Caco-2 (cell line): ENCODE measurements around the gene KLB. TPM values are rescaled to one million over a fixed set of nuclear protein-coding genes. Genes with fewer than 3 reads are reported as not detected.

ENCODE experiments used
- BruUV-seq: library from RNA; stranded (reverse); fragments of 400-500 nt; replicated peaks from 2 replicates; lab custom pipeline; 2021; lab: Mats Ljungman, UMichigan
- CTCF ChIA-PET: fragments of 300-600 bp; sonication (Branson Sonifier 250); formaldehyde crosslinking; loops from one replicate; lab custom pipeline; 2022; ENCODE audit warnings: antibody characterized with exemption; lab: Charles Lee
- POLR2A ChIA-PET: fragments of 300-600 bp; sonication (Branson Sonifier 250); formaldehyde crosslinking; loops from one replicate; lab custom pipeline; 2022; ENCODE audit warnings: antibody characterized with exemption; lab: Charles Lee
- DNase-seq, 2 experiments: peaks; one replicate each; pipeline versions ENCODE4 v3.0.0 to v3.0.0-alpha.2; 2020 to 2022
- H3K27me3 ChIP-seq: replicated peaks from 2 replicates; pipeline ENCODE4 v1.6.0; 2011; ENCODE audit warnings: low read length; ENCODE audit not compliant: control insufficient read depth, insufficient read depth
- H3K36me3 ChIP-seq: 2 replicates; pipeline ENCODE4 v1.5.1; 2011; ENCODE audit warnings: low read length; ENCODE audit not compliant: control insufficient read depth, insufficient read depth
- H3K4me1 ChIP-seq: fragments of 250-450 bp; sonication (Bioruptor Pico); 2 replicates; pipeline ENCODE4 v1.5.1; 2020; ENCODE audit warnings: mild to moderate bottlenecking
- H3K4me3 ChIP-seq: 2 replicates; pipeline ENCODE4 v1.5.1; 2011; ENCODE audit warnings: low read depth, mild to moderate bottlenecking, control low read depth, low read length
- H3K9me3 ChIP-seq: fragments of 250-450 bp; sonication (Bioruptor Pico); 2 replicates; pipeline ENCODE4 v1.5.1; 2020; ENCODE audit warnings: mild to moderate bottlenecking, moderate library complexity
- H3K27ac Mint-ChIP-seq: one replicate; pipeline ENCODE4 v1.8.0; 2022; ENCODE audit warnings: mixed read lengths; ENCODE audit not compliant: unreplicated experiment
- H3K27me3 Mint-ChIP-seq: one replicate; pipeline ENCODE4 v1.8.0; 2022; ENCODE audit warnings: mixed read lengths; ENCODE audit not compliant: insufficient read depth, unreplicated experiment
- H3K36me3 Mint-ChIP-seq: one replicate; pipeline ENCODE4 v1.8.0; 2022; ENCODE audit warnings: mild to moderate bottlenecking, mixed read lengths; ENCODE audit not compliant: insufficient read depth, unreplicated experiment
- H3K4me1 Mint-ChIP-seq: one replicate; pipeline ENCODE4 v1.8.0; 2022; ENCODE audit warnings: low read depth, mixed read lengths; ENCODE audit not compliant: unreplicated experiment
- H3K4me3 Mint-ChIP-seq: one replicate; pipeline ENCODE4 v1.8.0; 2022; ENCODE audit warnings: mild to moderate bottlenecking, moderate library complexity, mixed read lengths; ENCODE audit not compliant: unreplicated experiment
- H3K9me3 Mint-ChIP-seq: one replicate; pipeline ENCODE4 v1.8.0; 2022; ENCODE audit warnings: mixed read lengths; ENCODE audit not compliant: unreplicated experiment
- CTCF ChIP-seq, 2 experiments: fragments of 200-600 bp in 1 of 2; IDR thresholded peaks; 1 replicate in 1 of 2; 2 replicates in 1 of 2; pipeline versions ENCODE4 v1.5.1 to v1.8.0; 2011 to 2022; ENCODE audit warnings: antibody characterized with exemption in 1 of 2, control low read depth in 1 of 2, inconsistent platforms in 1 of 2, low read depth in 1 of 2, low read length in 1 of 2, mild to moderate bottlenecking in 1 of 2, moderate library complexity in 1 of 2; ENCODE audit not compliant: insufficient read depth in 1 of 2, severe bottlenecking in 1 of 2, unreplicated experiment in 1 of 2
- intact Hi-C: fragments of 100-400 bp; cut with micrococcal nuclease; formaldehyde crosslinking; loops from one replicate; pipeline ENCODE4 v1.10.0; 2022; ENCODE audit not compliant: unreplicated experiment
- total RNA-seq: library from RNA; stranded (reverse); gene quantifications from 2 replicates; pipeline ENCODE4 v1.2.3, GENCODE V29; 2022

The KLB gene
- total RNA-seq, 1 experiment from 2014 or later, result 2.2 TPM

GRCh38 chr4:39458505-39459300, 52.0 kb downstream of the KLB start, which contains the start of the genes LIAS and RPL9:
Gene LIAS, plus strand, starts transcription at chr4:39459056. Its CDS starts 62 bp downstream, at chr4:39459118.
Gene RPL9, minus strand, starts transcription at chr4:39458922. Its CDS starts 483 bp downstream, at chr4:39458439.
- Histone ChIP-seq H3K4me3 (peak within 1 kb of the TSS; percentile 76), H3K4me1 (peaks cover 11% of the 10 kb centered on the region), H3K9me3 (no peaks in the 10 kb centered on the region), H3K27me3 (no peaks in the 10 kb centered on the region), H3K36me3 (peaks cover 8% of the 10 kb centered on the region)
- no TSS peak for BruUV-seq
- TF ChIP-seq CTCF (IDR thresholded peaks at IDR 0.05; ENCODE audit: insufficient read depth in 1 of 2, low read depth in 1 of 2, low read length in 1 of 2, severe bottlenecking in 1 of 2, unreplicated experiment in 1 of 2), result no peak
- ChIA-PET CTCF (interaction anchor here (0.6 to 1.4 kb wide), 3 partner anchors 11 to 68 kb away, joined by 3 to 8 read pairs (median 4); partner anchors contain the start of gene UGDH), POLR2A (interaction anchor here (0.6 to 2.6 kb wide), 9 partner anchors 10 to 180 kb away, joined by 3 to 13 read pairs (median 4); partner anchors contain the start of genes RFC1, SMIM14 and UGDH)
- H3K36me3 Mint-ChIP-seq, result peaks cover 67% of the 10 kb centered on the region
- intact Hi-C loops, result loop anchor here (10.0 kb wide), 1 partner anchor 554 kb away; no protein-coding TSS in a partner anchor
- H3K9me3 Mint-ChIP-seq, result no peaks in the 10 kb centered on the region
- no peaks in the 10 kb centered on the region for H3K27me3 Mint-ChIP-seq
- peak within 1 kb of the TSS; percentile 88 for H3K4me3 Mint-ChIP-seq
- DNase-seq, result peak; percentile 95 to 98
- peaks cover 6% of the 10 kb centered on the region for H3K4me1 Mint-ChIP-seq
- peak within 1 kb of the TSS; percentile 96 for H3K27ac Mint-ChIP-seq

GRCh38 chr4:39464886-39465501, 58.3 kb downstream of the KLB start:
- no peaks in the 10 kb centered on the region for H3K4me1 Mint-ChIP-seq
- H3K36me3 Mint-ChIP-seq, result peaks cover 25% of the 10 kb centered on the region
- Histone ChIP-seq H3K27me3 (no peaks in the 10 kb centered on the region), H3K4me1 (peaks cover 5% of the 10 kb centered on the region), H3K9me3 (no peaks in the 10 kb centered on the region), H3K36me3 (no peaks in the 10 kb centered on the region), H3K4me3 (no peak overlapping the region)
- BruUV-seq, result no TSS peak
- H3K27ac Mint-ChIP-seq, result peak overlapping the region; percentile 71
- POLR2A ChIA-PET, result no interaction called here
- CTCF ChIA-PET, result interaction anchor here (0.6 kb wide), 2 partner anchors 79 to 135 kb away, joined by 3 to 7 read pairs; no protein-coding TSS in a partner anchor
- no peaks in the 10 kb centered on the region for H3K27me3 Mint-ChIP-seq
- intact Hi-C loops, result loop anchor here (5.0 kb wide), 1 partner anchor 172 kb away; the partner anchor contains the start of gene SMIM14
- TF ChIP-seq CTCF (IDR thresholded peaks at IDR 0.05; ENCODE audit: insufficient read depth in 1 of 2, low read depth in 1 of 2, low read length in 1 of 2, severe bottlenecking in 1 of 2, unreplicated experiment in 1 of 2), result no peak
- no peaks in the 10 kb centered on the region for H3K9me3 Mint-ChIP-seq
- H3K4me3 Mint-ChIP-seq, result no peak overlapping the region
- peak in 1 of 2 experiments; percentile 25 for DNase-seq

- Histone ChIP-seq H3K4me3 (no peak overlapping the region), H3K27me3 (no peaks in the 10 kb centered on the region), H3K9me3 (no peaks in the 10 kb centered on the region), H3K36me3 (no peaks in the 10 kb centered on the region), H3K4me1 (peaks cover 6% of the 10 kb centered on the region)
- H3K4me3 Mint-ChIP-seq, result no peak overlapping the region
- H3K27ac Mint-ChIP-seq, result no peak overlapping the region
- no peaks in the 10 kb centered on the region for H3K9me3 Mint-ChIP-seq
- H3K36me3 Mint-ChIP-seq, result peaks cover 35% of the 10 kb centered on the region
- no peaks in the 10 kb centered on the region for H3K4me1 Mint-ChIP-seq
- TF ChIP-seq CTCF (IDR thresholded peaks at IDR 0.05; ENCODE audit: insufficient read depth in 1 of 2, low read depth in 1 of 2, low read length in 1 of 2, severe bottlenecking in 1 of 2, unreplicated experiment in 1 of 2), result no peak
- DNase-seq, result no peak
- no TSS peak for BruUV-seq
- ChIA-PET CTCF (interaction anchor here (1.0 kb wide), 1 partner anchor 24 kb away, joined by 3 read pairs; no protein-coding TSS in a partner anchor), POLR2A (interaction anchor here (1.3 kb wide), 1 partner anchor 61 kb away, joined by 5 read pairs; the partner anchor contains the start of gene UGDH)
- intact Hi-C loops, result loop anchor here (5.0 kb wide), 1 partner anchor 171 kb away; the partner anchor contains the start of gene SMIM14
- H3K27me3 Mint-ChIP-seq, result no peaks in the 10 kb centered on the region
Observed at GRCh38 chr4:39466747-39467146, 60.0 kb downstream of the KLB start.
